HUES48 (cell line): ENCODE measurements around the gene TTYH1.
"Not testable (repeated sequence)": the region's sequence is repeated elsewhere in the genome, so short reads cannot be mapped to it uniquely, and the experiment has no call there.

Source experiments
- H3K27ac ChIP-seq: one replicate; pipeline ENCODE4 v1.7.0; 2013; ENCODE audit warnings: low read depth, low read length, inconsistent platforms
- H3K27me3 ChIP-seq: 2 replicates; pipeline ENCODE4 v1.6.1; 2013; ENCODE audit warnings: mild to moderate bottlenecking, low read length; ENCODE audit not compliant: control insufficient read depth, insufficient read depth
- H3K36me3 ChIP-seq: 2 replicates; pipeline ENCODE4 v1.6.1; 2013; ENCODE audit warnings: low read length; ENCODE audit not compliant: control insufficient read depth, insufficient read depth
- H3K4me1 ChIP-seq: 2 replicates; pipeline ENCODE4 v1.6.1; 2013; ENCODE audit warnings: mild to moderate bottlenecking, low read length; ENCODE audit not compliant: control insufficient read depth, insufficient read depth
- H3K4me3 ChIP-seq: 2 replicates; pipeline ENCODE4 v1.5.1; 2013; ENCODE audit warnings: mild to moderate bottlenecking, low read depth, low read length
- H3K9ac ChIP-seq: 2 replicates; pipeline ENCODE4 v1.6.1; 2013; ENCODE audit warnings: mild to moderate bottlenecking, low read depth, low read length, moderate library complexity
- H3K9me3 ChIP-seq: 2 replicates; pipeline ENCODE4 v1.6.1; 2013; ENCODE audit warnings: low read length; ENCODE audit not compliant: control insufficient read depth, insufficient read depth

The TTYH1 gene

DNA sequence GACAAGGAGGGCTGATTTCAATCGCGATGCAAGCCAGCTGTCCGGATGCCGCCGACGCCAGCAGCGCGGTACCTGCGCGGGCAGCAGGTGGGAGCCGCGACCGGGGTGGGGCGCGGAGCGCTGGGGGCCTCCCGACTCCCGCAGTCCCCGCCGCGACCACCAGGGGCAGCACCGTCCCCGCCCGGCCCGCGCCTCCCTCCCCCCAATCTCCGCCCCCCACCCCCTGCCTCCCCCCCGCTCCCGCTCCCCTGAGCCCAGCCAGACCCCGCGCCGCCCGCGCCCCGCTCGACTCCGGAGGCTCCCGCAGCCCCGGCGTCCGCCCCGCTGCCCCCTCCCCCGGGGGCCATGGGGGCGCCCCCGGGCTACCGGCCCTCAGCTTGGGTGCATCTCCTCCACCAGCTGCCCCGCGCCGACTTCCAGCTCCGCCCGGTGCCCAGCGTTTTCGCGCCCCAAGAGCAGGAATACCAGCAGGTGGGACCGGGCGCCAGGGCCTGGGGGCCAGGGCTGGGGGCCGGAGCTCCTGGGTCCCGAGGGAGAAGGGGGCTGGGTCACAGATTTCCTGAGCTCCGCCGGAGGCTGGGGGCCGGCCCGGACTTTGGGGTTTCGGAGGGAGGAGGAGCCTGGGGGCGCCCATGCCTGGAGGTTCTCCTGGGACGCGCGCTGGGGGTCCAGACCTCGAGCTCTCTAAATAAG is at the start of gene TTYH1:
Gene TTYH1, plus strand, starts transcription at position 257 of the 693 bp plus-strand sequence. Its CDS starts 89 bp downstream, at position 346.
- no peak within 1 kb of the TSS; the same call in 1 of the 2 replicates for H3K9ac ChIP-seq
- peaks cover 34% of the 10 kb centered on the region for H3K27me3 ChIP-seq
- H3K9me3 ChIP-seq: peaks cover 8% of the 10 kb centered on the region
- peaks cover 23% of the 10 kb centered on the region for H3K4me1 ChIP-seq
- peaks cover 3% of the 10 kb centered on the region; the same call in 1 of the 2 replicates for H3K36me3 ChIP-seq
- H3K27ac ChIP-seq: no peak within 1 kb of the TSS
- H3K4me3 ChIP-seq: peak within 1 kb of the TSS; percentile 68

DNA sequence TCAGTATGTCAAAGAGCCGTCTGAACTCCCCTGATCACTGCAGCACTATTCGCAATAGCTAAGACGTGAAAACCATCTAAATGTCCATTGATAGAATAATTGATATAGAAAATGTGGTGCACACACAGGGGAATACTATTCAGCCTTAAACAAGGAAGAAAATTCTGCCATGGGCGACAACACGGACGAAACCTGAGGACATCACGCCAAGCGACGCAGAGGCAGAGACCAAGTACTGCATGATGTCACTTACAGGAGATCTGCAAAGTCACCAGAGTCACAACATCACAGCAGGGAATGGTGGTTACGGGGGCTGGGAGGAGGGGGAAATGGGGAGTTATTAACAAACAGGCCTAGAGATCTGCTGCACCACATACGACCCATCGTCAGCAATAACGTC is 49.5 kb upstream of the TTYH1 start:
- not testable (repeated sequence) for H3K4me3 ChIP-seq, H3K9ac ChIP-seq, H3K36me3 ChIP-seq, H3K4me1 ChIP-seq, H3K9me3 ChIP-seq, H3K27me3 ChIP-seq, H3K27ac ChIP-seq

DNA sequence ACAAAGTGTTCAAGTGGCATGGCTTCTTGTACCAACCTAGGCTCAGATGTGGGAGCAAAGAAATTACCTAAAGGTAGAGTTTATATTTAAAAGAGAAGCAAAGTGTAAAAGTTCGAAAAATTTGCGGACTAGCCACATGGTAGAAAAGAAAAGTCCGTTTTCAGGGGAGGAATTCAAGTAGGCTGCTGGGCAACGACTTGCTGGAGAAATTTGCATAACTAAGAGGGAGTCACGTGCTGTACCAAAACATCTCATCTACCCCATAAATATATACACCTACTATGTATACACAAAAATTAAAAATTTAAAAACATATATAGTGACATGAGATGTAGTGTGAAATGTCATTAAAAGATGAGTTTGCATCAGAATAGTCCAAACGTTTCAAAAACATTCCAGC is 48.5 kb upstream of the TTYH1 start:
- no peaks in the 10 kb centered on the region for H3K36me3 ChIP-seq
- no peaks in the 10 kb centered on the region for H3K27me3 ChIP-seq
- H3K9me3 ChIP-seq: no peaks in the 10 kb centered on the region
- H3K4me3 ChIP-seq: no peak overlapping the region
- H3K27ac ChIP-seq: no peak overlapping the region
- H3K4me1 ChIP-seq: no peaks in the 10 kb centered on the region
- no peak overlapping the region for H3K9ac ChIP-seq

DNA sequence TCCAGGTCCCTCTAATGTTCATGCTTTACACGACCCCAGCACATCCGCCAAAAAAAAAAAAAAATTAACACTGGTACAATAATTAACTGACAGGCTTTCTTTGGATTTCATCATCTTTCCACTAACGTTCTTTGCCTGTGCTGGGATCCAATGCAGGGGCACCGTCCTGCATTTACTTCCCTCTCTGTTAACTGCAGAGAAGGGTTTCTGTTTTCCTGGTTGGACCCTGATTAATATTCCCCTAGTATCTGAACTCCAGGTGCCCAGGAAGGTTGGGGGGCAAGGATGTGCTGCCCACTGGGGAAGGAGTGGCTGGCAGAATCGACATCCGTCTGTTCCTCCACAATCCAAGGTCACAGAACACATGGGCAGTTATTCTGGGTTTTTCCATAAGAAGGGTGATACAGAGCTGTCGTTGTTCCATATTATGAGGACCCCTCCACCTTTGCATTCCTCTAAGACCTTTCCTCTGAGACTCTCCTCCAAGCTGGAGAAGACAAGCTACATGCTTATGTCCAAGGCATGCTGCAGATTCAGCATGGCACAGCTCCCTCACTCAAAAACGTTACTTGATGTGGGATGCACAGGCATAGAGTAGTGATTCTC is 46.1 kb upstream of the TTYH1 start:
- H3K27me3 ChIP-seq: no peaks in the 10 kb centered on the region
- H3K9ac ChIP-seq: no peak overlapping the region
- H3K4me3 ChIP-seq: no peak overlapping the region
- H3K9me3 ChIP-seq: no peaks in the 10 kb centered on the region
- H3K27ac ChIP-seq: no peak overlapping the region
- H3K36me3 ChIP-seq: no peaks in the 10 kb centered on the region
- H3K4me1 ChIP-seq: no peaks in the 10 kb centered on the region

DNA sequence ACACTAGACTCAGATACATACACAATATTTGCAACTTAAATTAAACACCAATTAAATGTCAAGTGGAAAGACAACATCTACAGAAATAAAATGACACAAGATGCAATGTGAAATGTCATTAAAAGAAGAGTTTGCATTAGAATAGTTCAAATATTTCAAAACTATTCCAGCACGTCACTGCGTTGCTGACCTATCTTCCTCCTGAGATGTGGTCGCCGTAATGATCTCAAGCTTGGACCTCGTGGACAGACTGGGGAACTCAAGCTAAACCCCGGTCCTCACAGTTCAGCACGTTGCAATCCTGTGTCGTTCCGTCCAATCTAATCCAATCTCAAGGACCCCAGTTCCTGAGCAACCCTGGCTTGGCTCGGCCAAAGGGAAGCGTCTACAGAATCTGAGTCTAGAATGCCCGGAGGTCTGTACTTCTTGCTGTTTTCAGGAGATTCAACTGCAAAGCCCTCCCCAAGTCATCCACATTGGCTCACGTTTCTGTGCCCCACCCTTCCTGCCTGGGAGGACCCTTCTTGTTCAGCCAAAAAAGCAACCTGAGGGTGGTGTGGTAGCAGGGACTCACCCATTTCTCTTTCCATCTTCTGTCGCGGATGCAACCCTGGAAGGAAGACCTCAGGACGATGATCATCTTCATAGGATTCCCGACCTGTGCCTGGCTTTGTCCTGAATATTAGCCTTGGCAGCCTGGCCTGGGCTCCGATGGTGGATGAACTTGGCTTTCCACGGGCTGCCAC is 45.4 kb upstream of the TTYH1 start:
- not testable (repeated sequence) for H3K9ac ChIP-seq, H3K4me3 ChIP-seq, H3K4me1 ChIP-seq, H3K36me3 ChIP-seq, H3K27ac ChIP-seq, H3K27me3 ChIP-seq, H3K9me3 ChIP-seq

DNA sequence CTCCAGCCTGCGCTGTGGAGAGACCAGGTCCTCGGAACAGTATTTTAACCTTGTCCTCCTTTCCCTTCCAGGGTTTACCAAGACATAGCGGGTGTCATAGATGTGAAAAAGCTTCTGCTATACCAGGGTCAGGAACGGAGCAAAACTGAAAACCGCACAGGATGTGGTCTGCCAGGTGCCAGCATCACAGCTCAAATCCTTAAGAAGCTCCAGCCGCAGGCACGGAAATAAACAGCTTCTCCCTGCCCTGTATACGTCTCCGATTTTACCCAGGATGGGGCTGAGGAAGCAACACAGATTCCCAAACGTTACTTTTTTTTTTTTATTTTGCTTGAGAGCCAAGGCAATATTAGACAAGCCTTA is 44.8 kb upstream of the TTYH1 start:
- H3K36me3 ChIP-seq, H3K4me1 ChIP-seq, H3K9me3 ChIP-seq, H3K9ac ChIP-seq, H3K4me3 ChIP-seq, H3K27ac ChIP-seq, H3K27me3 ChIP-seq: not testable (repeated sequence)

DNA sequence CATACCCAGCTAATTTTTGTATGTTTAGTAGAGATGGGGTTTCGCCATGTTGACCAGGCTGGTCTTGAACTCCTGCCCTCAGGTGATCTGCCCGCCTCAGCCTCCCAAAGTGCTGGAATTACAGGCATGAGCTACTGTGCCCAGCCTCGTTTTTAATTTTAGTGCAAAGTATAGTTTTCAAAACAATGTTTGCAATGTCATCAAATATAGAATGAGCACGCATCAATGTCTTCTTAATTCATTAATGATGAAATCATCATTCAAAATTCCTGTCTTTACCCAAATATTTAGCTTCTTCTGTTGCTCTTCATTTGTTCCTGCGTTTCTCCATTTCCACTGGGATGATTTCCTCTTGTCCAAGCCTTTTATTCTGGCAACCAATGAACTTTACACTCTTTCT is 43.8 kb upstream of the TTYH1 start:
- not testable (repeated sequence) for H3K36me3 ChIP-seq, H3K9ac ChIP-seq, H3K27me3 ChIP-seq, H3K4me1 ChIP-seq, H3K4me3 ChIP-seq, H3K27ac ChIP-seq, H3K9me3 ChIP-seq

DNA sequence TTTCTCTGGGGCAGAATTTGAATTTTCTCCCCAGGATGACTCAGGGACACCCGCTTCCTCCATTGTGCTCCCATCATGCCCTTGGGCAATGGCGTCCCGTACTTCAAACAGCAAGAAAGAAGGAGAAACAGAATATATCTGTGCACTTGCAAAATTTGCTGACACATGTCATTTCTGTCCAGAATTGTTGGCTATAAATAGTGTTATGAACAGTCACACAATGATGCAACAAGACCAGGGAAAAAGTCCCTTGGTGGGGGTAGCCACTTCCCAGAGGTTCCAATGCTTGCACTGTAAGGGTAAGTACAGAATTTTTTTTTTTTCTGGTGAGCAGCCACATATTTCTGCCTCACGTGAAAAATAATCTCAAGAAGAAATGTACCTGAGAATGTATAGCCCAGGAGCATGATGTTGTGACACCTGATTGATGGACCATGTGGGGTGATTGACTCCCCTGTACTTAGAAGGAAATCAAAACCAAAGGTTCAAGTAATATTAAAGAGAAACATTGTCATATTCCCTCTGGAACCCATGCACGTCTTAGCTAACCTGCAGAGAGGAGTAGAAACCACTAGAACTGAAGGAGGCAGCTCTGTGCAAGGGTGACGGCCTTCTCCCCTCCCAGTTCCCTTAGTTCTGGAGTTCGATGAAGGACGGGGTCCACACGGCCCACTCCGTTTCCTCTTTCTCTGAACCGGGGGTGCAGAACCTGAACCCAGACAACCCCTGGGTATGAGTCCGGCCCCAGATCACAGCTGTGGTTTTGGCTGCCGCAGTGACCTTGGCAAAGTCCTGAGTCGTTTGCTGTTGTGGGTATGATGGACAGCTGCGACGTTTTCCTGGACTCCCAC is 41.3 kb upstream of the TTYH1 start:
- no peaks in the 10 kb centered on the region for H3K27me3 ChIP-seq
- no peaks in the 10 kb centered on the region for H3K9me3 ChIP-seq
- no peak overlapping the region for H3K4me3 ChIP-seq
- no peak overlapping the region for H3K9ac ChIP-seq
- H3K4me1 ChIP-seq: no peaks in the 10 kb centered on the region
- no peak overlapping the region for H3K27ac ChIP-seq
- no peaks in the 10 kb centered on the region for H3K36me3 ChIP-seq

DNA sequence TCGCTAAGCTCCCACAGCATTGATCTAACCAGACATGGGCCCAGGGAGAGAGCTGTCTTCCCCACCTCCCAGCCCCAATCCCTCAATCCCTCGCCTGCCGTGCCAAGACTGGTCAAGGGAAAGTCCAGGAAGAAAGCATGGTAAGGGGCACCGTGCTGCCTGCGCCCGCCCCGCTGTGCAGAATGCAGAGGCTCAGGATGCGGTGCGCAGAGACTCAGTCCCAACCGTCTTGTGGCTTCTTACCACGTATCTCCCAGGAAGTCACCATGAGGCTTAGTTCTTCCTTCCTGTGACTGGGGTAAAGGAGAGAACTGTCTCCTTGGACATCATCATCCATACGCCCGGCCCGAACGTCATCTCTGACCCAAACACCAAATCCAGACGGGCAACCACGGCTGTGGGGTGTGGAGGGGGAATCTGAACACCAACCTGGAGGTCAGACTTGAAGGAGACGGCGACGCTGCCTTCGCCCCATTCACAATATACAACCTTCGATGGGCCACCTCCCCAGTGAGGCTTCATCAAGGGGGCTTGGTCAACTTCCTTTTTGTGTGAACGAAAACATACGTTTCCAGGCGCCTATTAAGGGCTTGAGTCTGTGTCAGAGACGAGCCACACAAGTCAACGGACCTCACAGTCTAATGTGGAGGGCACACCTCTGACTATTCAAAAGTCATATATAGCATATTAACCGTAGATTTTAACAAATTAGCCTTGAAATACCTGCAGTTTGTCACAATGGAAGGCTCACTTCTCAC is 39.9 kb upstream of the TTYH1 start:
- not testable (repeated sequence) for H3K9ac ChIP-seq, H3K27ac ChIP-seq, H3K36me3 ChIP-seq, H3K4me1 ChIP-seq, H3K27me3 ChIP-seq, H3K9me3 ChIP-seq, H3K4me3 ChIP-seq

DNA sequence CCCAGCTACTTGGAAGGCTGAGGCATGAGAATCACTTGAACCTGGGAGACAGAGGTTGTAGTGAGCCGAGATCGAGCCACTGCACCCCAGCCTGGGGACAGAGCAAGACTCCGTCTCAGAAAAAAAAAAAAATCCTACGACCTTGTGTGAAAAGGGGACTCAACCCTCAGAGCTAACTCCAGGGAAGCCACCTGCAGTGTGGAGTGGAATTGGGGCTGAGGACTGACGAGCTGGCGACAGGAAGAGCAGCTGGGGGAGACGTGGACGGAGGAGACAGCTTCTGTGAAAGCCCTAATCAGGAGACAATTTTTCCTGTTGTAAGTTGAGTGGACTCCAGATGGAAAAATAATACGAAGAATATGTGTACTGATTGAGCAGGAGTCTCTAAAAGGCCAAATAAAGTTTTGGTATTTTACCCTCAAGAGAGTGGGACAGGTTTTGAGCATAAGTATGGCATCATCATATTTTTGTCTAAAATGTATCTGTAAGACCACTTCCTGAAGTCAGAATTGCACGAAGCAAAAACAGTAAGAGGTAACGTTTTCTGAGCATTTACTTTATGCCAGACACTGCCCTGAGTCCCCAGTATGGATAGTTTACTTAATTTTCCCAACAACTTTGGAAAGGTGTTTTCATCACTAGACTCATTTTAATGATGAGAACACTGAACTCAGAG is 38.5 kb upstream of the TTYH1 start:
- H3K4me1 ChIP-seq: no peaks in the 10 kb centered on the region
- H3K27me3 ChIP-seq: no peaks in the 10 kb centered on the region
- H3K27ac ChIP-seq: no peak overlapping the region
- H3K36me3 ChIP-seq: no peaks in the 10 kb centered on the region
- no peaks in the 10 kb centered on the region for H3K9me3 ChIP-seq
- no peak overlapping the region for H3K9ac ChIP-seq
- H3K4me3 ChIP-seq: no peak overlapping the region
